ENCODE data around the gene SLC2A13.
"Not testable (repeated sequence)": the region's sequence is repeated elsewhere in the genome, so short reads cannot be mapped to it uniquely, and the experiment has no call there.

The SLC2A13 gene

DNA sequence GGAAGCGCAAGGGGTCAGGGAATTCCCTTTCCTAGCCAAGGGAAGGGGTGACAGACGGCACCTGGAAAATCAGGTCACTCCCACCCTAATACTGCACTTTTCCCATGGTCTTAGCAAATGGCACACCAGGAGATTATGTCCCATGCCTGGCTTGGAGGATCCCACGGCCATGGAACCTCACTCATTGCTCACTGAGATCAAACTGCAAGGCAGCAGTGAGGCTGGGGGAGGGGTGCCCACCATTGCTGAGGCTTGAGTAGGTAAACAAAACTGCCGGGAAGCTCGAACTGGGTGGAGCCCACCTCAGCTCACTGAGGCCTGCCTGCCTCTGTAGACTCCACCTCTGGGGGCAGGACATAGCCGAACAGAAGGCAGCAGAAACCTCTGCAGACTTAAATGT is 359.7 kb downstream of the SLC2A13 start:
- not testable (repeated sequence) for DNase-seq (ENCODE audit: low read depth)

DNA sequence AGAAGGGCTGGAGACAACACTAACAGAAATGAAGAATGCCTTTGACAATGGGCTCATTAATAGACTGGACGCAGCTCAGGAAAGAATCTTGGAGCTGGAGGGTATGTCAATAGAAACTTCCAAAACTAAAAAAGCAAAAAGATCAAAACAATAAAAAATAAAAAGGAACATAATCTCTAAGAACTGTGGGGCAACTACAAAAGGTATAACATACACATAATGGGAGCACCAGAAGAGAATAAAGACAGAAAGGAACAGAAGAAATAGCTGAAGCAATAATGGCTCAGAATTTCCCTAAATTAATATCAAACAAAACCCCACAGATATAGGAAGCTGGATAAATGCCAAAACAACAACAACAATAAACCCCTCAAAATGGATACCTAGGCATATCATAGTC is 362.2 kb downstream of the SLC2A13 start:
- no peak for DNase-seq (ENCODE audit: low read depth)

GRCh38 chr12:39736406-39736805 is 369.5 kb downstream of the SLC2A13 start:
- DNase-seq (ENCODE audit: low read depth): no peak

DNA sequence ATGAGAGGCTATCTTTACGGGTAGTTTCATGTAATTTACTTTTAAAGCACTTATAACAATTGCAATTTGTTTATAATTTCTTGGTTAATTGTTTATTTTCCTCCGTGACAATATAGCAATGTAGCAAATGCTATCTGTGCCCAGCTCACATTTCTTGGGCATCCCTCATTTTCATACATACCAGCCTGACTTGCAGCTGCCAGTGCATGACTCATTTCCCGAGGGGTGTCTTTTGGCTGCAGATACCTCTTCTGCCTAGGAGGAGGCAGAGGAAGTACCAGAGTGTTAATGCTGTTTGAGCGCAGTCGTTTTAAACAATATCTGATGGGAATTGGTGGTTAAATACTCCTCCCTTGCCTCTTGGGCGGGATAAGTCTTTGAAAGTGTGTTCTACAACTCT is 382.1 kb downstream of the SLC2A13 start:
- DNase-seq (ENCODE audit: low read depth): no peak

GRCh38 chr12:39722504-39722903 is 383.4 kb downstream of the SLC2A13 start:
- no peak for DNase-seq (ENCODE audit: low read depth)

DNA sequence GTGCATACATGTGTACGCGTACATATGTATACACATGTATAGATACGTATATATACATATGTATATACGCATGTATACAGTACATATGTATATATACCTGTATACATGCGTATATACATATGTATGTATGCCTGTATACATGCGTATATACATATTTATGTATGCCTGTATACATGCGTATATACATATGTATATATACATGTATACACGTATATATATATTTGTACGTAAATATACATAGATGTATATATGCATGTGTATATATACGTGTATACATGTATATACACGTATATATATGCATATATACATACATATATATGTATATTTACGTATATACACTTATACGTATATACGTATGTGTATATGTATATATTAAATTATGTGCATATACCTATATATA is 392.3 kb downstream of the SLC2A13 start:
- DNase-seq (ENCODE audit: low read depth): no peak

DNA sequence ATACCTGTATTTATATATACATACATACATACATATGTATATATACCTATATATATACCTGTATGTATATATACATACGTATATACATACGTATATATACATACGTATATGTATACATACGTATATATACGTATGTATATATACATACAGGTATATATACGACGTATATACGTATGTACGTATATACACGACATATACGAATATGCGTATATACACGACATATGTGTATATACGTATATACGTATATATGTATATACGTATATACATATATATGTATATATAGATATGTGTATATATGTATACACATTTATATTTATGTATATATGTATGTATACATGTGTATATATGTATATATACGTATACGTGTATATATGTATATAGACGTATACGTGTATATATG is 393.5 kb downstream of the SLC2A13 start:
- DNase-seq (ENCODE audit: low read depth): no peak

All from stimulated activated CD8-positive, alpha-beta memory T cell treated with anti-CD3 and anti-CD28 coated beads, Interleukin-15, amount 100 ng/mL, for 1 hour (primary cell).